ENCODE measurements around the gene MYOT.

GRCh38 chr5:137921931-137922330, 54.3 kb downstream of the MYOT start:
- TF ChIP-seq EZH2phosphoT487 (IDR thresholded peaks at IDR 0.05; ENCODE audit: insufficient read depth, low read depth) = no peak
- TF ChIP-seq EZH2 (IDR thresholded peaks at IDR 0.05; ENCODE audit: insufficient read depth, poor library complexity, severe bottlenecking) = no peak

All from GM23248 (cell line).